Coronary artery (tissue), 2 donors: ENCODE measurements around the gene PARPBP.

ENCODE experiments used
- DNase-seq: peaks from one replicate; pipeline ENCODE4 v3.0.0-alpha.2; 2017; ENCODE audit warnings: low spot score
- H3K27ac ChIP-seq, 2 donors: fragments of 200-600 bp; sonication (generic); one replicate each; pipeline ENCODE4 v1.5.1; 2016 to 2019
- H3K4me3 ChIP-seq: fragments of 200-600 bp; sonication (generic); 2 replicates; pipeline ENCODE4 v1.5.1; 2016; ENCODE audit warnings: mild to moderate bottlenecking, moderate library complexity
- CTCF ChIP-seq: fragments of 200-600 bp; sonication (generic); IDR thresholded peaks from one replicate; pipeline ENCODE4 v1.5.1; 2019; ENCODE audit warnings: antibody characterized with exemption

PARPBP gene

DNA sequence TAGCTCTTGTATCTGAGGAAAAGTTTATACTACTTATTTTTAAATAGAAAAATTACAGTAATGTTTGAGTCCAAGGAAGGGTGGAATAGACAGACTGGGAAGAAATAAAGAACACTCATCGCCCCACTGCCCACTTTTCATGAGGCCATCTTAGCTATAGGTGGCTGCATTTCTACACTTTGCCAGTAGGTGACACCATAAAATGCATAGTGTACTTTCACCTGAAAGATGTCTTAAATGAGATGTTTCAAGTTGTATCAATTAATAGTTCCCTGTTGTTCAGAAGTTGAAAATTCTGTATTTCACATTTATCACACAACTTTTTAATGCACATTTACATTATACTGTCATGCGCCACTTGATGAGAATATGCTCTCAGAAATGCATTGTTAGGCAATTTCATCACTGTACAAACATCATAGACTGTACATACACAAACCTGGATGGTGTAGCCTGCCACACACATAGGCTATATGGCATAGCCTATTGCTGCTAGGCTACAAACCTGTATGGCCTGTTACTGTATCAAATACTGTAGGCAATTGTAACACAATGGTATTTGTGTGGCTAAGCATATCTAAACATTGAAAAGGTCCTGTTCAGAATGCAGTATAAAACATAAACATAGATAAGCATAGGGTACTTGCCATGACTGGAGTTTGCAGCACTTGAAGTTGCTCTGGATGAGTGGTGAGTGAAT is 50.1 kb downstream of the PARPBP start:
- Histone ChIP-seq H3K27ac (no peak overlapping the region), H3K4me3 (no peak overlapping the region)
- no peak for DNase-seq
- TF ChIP-seq CTCF = no peak

DNA sequence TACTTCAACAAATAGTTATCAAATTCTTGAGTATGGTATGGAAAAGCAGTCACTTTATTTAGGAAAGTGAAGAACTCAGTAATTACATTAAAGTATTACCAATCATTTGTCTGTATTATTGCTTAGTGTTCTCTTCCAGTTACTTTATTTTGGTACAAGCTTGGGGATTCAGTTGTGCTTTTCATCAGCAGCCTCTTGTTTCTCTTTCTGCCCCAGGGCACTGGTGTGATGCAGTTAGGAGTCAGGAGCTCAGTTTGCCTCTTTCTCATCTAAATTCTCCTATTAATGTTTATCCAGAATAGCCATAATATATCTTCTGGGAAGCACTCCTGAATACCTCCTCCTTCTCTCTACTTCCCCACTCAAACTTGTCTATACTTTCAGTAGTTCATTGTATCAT is 52.0 kb downstream of the PARPBP start:
- Histone ChIP-seq H3K4me3 (no peak overlapping the region), H3K27ac (no peak overlapping the region)
- DNase-seq = no peak
- no peak for TF ChIP-seq CTCF

GRCh38 chr12:102172436-102172835 is 52.5 kb downstream of the PARPBP start:
- DNase-seq = no peak
- H3K27ac ChIP-seq = no peak overlapping the region
- no peak overlapping the region for H3K4me3 ChIP-seq
- TF ChIP-seq CTCF = no peak

GRCh38 chr12:102174117-102174516 is 54.1 kb downstream of the PARPBP start:
- Histone ChIP-seq H3K4me3 (no peak overlapping the region), H3K27ac (no peak overlapping the region)
- no peak for TF ChIP-seq CTCF
- no peak for DNase-seq

DNA sequence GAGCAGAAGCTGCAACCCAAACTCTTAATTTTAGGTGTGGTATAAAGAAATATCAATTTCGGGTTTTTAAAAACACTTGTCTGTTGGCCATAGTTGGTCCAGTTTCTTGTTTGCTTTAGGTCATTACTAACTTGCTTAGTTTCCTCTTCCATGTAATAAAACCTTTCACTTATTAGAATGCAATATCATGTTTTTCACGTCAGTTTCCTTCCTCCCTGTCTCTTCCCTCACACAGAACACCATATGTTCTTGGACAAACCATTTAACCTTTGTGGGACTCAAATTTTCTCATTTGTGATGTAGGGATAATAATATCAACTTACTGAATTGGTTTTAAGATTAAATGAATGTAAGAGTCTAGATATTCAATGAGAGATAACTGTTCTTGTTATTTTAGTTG is 54.8 kb downstream of the PARPBP start:
- Histone ChIP-seq H3K27ac (no peak overlapping the region), H3K4me3 (no peak overlapping the region)
- no peak for TF ChIP-seq CTCF
- no peak for DNase-seq

GRCh38 chr12:102182635-102183034 is 62.7 kb downstream of the PARPBP start:
- Histone ChIP-seq H3K4me3 (no peak overlapping the region), H3K27ac (no peak overlapping the region)
- no peak for DNase-seq
- no peak for TF ChIP-seq CTCF

GRCh38 chr12:102195826-102196225 is 75.8 kb downstream of the PARPBP start:
- DNase-seq = no peak
- no peak overlapping the region for H3K4me3 ChIP-seq

More at GRCh38 chr12:102195826-102196225, 75.8 kb downstream of the PARPBP start:
- TF ChIP-seq CTCF = no peak
- H3K27ac ChIP-seq = no peak overlapping the region
